ENCODE results near the gene POLN.

DNA sequence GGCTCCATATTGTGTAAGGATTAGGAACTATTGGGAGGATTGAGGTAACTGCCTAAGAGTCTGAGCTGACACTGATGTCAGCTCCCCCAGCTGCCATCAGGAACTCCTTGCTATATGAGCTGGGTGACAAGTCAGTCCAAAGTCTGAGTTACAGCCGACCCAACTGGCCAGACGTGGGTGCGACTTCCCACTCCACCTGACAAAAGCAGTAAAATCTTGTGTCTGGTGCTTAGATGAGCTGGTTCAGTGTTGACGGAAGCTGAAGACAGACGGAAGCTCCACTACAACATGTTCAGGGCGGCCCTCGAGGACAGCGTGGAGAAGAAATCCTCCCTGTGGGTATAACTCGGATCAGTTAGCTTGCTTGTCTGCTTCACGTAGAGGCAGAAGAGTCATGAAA, 205.6 kb downstream of the POLN start:
- TF ChIP-seq, protein P1, sequence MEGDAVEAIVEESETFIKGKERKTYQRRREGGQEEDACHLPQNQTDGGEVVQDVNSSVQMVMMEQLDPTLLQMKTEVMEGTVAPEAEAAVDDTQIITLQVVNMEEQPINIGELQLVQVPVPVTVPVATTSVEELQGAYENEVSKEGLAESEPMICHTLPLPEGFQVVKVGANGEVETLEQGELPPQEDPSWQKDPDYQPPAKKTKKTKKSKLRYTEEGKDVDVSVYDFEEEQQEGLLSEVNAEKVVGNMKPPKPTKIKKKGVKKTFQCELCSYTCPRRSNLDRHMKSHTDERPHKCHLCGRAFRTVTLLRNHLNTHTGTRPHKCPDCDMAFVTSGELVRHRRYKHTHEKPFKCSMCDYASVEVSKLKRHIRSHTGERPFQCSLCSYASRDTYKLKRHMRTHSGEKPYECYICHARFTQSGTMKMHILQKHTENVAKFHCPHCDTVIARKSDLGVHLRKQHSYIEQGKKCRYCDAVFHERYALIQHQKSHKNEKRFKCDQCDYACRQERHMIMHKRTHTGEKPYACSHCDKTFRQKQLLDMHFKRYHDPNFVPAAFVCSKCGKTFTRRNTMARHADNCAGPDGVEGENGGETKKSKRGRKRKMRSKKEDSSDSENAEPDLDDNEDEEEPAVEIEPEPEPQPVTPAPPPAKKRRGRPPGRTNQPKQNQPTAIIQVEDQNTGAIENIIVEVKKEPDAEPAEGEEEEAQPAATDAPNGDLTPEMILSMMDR (conservative IDR thresholded peaks at IDR 0.05; ENCODE audit: low read depth in 2 of 2): no peak
- TF ChIP-seq POLR2AphosphoS5 (IDR thresholded peaks at IDR 0.05; ENCODE audit: low read depth): no peak
